AG20443 (cell line): ENCODE measurements around the gene PPP1R16B.

Experiments
- DNase-seq: peaks from one replicate; pipeline ENCODE4 v3.0.0; 2012; ENCODE audit warnings: low spot score, mixed read lengths

Gene PPP1R16B

DNA sequence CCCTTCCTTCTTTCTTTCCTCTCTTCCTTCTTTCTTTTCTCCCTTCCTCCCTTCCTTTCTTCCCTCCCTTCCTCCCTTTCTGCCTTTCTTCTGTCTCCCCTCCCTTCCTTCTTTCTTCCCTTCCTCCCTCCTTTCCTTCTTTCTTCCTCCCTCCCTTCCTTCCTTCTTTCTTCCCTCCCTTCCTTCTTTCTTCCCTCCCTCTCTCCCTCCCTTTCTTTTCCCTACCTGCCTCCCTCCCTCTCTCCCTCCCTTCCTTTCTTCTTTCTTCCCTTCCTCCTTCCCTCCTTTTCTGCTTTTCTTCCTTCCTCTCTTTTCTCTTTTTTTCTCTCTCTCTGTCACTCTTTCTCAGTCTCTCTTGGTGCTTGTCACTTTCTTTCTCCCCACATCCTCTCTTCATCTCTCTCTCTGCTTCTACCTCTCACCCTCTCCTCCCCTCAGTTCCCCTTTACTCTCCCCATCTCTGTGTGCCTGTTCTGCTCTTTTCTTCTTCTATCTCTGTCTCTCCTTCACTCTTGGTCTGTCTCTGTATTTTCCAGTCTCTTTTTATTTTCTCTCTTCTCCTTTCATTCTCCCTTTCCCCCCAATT, 90.6 kb downstream of the PPP1R16B start:
- DNase-seq = no peak

DNA sequence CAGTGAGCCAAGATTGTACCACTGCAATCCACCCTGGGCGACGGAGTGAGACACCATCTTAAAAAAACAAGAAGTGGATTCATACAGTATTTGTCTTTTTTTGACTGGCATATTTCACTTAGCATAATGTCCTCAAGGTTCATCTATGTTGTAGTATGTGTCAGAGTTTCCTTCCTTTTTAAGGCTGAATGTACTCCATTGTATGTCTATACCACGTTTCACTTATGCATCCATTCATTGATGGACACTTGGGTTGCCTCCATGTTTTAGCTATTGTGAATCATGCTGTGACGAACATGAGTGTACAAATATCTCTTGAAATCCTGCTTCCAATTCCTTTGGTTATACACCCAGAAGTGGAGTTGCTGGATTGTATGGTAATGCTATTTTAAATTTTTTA, 91.8 kb downstream of the PPP1R16B start:
- DNase-seq = no peak

DNA sequence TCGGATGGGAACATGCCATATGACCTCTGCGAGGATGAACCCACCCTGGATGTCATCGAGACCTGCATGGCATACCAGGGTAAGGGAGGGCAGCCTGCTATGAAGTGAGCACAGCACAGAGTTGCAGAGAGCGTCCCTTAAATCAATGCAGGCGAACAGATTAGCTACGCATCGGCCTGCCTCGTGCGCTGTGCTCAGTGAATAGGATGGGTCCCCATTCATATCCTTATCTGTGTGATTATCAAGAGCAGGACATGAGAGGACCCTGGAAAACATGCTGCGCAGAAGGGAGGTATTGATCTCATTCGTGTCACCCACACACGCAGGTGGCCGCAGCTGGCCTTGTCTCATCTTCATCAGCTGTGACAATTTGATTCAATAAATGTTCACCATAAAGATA, 95.1 kb downstream of the PPP1R16B start:
- DNase-seq = no peak

DNA sequence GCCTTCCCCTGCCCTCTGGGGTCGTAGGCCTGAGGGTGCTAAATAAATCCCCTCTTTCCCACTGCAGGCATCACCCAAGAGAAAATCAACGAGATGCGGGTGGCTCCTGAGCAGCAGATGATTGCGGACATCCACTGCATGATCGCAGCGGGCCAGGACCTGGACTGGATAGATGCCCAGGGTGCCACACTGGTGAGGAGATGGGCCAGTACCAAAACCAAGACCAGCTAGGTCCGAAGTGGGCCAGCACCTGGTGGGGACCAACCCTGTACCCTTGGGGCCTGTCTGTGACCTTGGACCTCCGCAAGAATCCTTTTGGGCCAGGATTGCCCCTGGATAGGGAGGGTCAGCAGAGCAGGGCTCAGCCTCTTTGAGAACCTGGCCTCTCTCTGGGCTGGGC, 97.1 kb downstream of the PPP1R16B start:
- no peak for DNase-seq

DNA sequence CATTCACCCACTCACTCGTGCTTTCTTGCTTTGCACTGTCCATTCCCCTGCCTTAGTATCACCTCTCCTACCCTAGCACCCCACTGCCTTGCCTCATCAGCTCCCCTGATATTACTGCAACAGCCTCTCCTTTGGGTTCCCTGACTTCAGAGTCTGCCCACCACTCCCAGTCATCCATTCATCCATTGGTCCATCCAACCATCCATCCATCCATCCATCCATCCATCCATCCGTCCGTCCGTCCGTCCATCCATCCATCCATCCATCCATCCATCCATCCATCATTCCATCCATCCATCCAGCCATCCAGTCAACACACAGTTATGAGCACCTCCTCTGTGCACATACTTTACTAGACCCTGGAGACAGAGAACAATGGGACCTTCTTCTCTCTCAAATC, 97.8 kb downstream of the PPP1R16B start:
- no peak for DNase-seq

DNA sequence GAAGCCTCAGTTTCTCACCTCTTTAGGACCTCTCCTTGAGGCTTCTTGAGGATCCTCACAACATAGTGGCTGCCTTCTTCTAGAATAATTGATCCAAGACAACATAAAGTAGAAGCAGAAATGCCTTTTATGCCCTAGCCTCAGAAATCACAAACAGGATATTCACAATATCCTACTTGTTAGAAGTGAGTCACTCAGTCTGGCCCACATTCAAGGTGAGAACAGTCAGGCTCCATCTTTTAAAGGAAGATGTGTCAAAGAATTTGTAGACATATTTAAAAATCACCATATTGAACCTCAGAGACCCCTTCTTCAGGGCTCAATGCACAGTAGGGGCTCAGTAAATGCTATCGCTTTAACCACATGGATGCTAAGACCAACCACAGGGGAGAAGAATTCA, 99.9 kb downstream of the PPP1R16B start:
- no peak for DNase-seq

DNA sequence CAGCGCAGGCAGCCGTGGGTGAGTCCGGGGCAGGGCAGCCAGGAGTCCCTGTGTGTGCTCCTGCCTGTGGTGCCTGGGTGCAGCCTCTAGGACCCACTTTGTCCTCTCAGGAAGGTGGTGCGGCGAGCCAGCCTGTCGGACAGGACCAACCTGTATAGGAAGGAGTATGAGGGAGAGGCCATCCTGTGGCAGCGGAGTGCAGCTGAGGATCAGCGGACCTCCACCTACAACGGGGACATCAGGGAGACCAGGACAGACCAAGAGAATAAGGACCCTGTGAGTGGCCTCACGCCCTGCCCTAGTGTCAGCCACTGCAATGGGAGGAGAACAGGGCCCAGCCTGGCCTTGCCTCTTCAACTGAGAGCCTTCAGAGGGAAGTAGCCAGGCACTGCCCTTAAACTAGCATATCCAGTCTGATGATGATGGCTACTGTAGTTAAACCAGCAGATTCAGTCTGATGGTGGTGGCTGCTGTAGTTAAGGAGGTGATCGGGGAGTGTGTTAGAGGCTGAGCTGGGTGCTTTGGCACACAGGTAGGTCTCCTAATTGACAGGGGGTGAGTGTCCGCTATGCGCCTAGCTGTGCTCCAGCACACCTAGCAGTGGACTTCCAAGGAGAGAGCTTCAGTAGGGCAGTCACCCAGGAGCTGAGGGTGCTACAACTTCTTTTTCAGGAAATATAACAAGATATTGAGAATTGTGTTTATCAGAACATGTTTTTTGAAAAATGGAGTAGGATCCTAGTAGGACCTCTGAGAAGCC, 102.6 kb downstream of the PPP1R16B start:
- DNase-seq = no peak

DNA sequence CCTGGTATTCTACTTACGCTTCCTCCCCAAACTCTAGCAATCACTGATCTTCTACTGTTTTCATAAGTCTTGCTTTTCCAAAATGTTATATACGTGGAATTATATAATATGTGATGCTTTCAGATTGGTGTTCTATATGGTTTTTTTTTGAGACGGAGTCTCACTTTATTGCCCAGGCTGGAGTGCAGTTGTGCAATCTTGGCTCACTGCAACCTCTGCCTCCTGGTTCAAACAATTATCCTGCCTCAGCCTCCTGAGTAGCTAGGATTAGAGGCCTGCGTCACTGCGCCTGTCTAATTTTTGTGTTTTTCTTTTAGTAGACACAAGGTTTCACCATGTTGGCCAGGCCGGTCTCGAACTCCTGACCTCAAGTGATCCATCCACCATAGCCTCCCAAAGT, 109.9 kb downstream of the PPP1R16B start:
- DNase-seq = no peak

DNA sequence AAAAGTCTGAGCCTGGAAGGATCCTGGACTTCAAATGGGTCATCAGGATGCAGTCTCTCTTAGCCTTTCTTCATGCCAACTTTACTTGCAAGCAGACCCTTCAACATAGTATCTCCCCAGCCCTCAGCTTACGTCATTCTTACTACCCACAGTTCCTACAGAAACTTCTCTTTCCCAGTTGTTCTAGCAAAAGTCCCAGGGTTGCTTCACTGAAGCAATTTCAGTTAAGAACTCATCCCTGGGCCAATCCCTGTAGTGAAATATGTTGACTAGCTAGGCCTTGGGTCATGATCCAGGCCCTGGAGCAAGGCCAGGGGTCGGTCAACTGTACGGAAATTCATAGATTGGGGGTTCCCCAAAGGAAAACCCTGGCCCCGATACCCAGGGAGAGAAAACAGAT, 112.2 kb downstream of the PPP1R16B start:
- DNase-seq = no peak

DNA sequence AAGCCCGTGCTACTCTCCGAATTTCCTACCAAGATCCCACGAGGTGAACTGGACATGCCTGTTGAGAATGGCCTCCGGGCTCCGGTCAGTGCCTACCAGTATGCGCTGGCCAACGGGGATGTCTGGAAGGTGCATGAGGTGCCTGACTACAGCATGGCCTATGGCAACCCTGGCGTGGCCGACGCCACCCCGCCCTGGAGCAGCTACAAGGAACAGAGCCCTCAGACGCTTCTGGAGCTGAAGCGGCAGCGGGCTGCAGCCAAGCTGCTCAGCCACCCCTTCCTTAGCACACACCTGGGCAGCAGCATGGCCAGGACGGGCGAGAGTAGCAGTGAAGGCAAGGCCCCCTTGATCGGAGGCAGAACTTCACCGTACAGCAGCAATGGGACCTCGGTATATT, 112.7 kb downstream of the PPP1R16B start:
- DNase-seq = no peak

DNA sequence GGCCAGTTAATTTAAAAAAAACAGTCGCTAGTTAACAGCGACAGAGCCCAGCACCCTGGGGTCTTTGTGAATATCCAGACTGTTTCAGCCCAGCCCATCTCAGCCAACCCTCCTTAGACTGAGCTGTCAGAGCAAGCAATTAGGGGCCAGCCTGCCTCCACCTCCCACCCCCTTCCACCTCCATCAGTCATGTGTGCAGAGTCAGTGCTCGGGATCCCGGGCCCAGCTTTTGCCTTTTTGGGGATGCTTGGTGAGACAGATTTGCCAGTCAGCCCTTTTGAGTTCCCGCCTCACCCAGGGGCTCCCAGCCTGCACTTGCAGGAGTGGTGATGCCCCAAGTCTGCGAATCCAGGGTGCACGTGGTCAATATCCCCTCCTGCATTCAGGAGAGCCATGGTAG, 114.2 kb downstream of the PPP1R16B start:
- DNase-seq = no peak

DNA sequence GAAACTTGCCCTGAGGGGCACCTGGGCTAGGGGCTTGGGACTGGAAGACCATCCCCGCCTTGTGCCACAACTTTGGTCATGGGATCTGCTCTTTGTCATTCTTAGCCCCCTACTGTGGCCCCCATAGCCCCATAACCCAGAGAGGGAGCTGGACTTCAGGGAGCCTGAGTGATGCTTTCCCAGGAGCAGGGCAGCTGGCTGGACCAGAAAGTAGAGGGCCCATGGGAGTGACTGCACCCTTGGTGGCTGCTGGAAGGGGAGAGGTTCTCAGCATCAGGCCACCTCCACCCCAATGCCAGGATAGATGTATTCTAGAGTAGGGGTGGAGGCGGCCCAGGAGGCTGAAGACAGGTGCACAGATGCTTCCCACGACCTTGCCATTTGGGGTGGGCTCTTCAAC, 114.9 kb downstream of the PPP1R16B start:
- DNase-seq = no peak

DNA sequence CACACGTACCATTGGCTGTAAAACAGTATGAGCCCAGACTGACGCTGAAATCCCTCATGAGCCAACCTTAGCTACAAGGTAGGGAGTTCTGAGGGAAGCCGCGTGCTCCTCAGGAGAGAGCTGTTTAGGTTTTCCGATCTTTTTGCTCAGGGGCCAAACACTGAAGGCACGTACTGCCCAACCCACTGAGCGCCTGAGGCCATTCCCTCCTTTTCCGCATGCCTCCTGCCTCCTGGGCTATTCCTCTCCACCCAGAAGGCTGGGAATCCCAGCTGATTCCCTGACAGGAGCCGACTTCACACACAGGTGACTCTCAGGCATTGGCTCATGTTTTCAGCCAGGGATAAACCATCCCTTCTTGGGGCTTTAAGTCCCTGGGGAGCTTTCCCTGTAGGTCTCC, 115.4 kb downstream of the PPP1R16B start:
- DNase-seq = no peak

DNA sequence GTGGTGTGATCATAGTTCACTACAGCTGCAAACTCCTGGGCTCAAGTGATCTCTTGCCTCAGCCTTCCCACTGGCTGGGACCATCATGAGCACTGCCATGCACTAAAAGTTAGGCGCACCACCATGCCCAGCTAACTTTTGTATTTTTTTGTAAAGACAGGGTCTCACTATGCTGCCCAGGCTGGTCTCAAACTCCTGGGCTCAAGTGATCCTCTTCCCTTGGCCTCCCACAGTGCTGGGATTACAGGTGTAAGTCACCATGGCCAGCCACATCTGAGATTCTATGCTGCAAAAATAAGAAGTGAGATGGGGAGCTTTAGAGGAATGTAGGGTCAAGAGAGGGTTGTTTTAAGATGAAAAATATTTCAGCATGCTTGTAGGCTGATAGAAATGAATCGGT, 119.2 kb downstream of the PPP1R16B start:
- DNase-seq = no peak

DNA sequence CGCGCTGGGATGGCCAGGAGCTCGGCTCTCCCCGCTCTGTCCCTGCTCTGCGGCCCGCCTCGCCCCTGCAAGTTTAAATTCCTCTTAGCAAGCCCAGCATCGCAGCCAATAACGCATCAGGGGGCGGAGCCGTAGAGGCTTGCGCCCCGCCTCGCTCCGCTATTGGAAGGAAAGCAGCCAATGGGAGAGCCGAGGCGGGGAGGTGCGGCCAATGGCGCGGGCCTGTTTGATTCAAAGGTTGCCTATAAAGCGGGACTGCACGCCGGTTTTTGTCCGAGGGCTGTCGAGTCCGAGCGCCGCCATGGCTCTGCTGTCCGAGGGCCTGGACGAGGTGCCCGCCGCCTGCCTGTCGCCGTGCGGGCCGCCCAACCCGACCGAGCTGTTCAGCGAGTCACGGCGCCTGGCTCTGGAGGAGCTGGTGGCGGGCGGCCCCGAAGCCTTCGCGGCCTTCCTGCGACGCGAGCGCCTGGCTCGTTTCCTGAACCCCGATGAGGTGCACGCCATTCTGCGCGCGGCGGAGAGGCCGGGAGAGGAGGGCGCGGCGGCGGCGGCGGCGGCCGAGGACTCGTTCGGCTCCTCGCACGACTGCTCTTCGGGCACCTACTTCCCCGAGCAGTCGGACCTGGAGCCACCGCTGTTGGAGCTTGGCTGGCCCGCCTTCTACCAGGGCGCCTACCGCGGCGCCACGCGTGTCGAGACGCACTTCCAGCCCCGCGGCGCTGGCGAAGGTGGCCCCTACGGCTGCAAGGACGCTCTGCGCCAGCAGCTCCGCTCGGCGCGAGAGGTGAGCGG, 120.8 kb downstream of the PPP1R16B start, which contains the start of gene FAM83D:
Gene FAM83D, plus strand, starts transcription at position 276 of the 792 bp plus-strand sequence. Its CDS starts 26 bp downstream, at position 302.
- DNase-seq = peak; percentile 100

DNA sequence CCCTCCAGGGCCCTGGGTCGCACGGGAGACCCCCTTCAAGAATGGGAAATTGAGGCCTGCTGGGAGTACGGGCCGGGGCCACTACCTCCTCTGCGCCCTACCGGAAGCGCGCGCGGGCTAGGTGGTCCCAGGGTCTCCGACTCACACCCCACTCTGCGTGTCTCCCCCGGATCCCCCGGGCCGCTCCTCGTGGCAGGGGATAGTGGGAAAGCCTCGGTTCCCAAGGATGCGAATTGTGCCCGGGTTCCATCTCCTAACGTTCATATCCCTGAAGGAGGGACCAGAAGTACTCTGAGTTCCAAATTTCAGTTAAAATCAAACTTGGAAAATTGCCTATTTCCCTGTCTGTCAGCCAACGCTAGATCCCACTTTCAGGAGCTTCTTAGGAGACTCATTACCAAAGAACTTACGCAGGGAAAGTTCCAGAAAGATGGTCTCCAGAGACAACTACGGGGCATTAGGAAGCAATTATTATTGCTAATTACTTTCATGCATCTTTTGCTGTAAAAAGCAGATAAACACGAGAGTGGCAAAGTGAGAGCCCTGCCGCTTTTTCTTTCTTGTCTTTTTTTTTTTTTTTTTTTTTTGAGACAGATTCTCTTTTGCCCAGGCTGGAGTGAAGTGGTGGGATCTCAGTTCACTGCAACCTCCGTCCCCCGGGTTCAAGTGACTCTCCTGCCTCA, 121.6 kb downstream of the PPP1R16B start:
- no peak for DNase-seq

DNA sequence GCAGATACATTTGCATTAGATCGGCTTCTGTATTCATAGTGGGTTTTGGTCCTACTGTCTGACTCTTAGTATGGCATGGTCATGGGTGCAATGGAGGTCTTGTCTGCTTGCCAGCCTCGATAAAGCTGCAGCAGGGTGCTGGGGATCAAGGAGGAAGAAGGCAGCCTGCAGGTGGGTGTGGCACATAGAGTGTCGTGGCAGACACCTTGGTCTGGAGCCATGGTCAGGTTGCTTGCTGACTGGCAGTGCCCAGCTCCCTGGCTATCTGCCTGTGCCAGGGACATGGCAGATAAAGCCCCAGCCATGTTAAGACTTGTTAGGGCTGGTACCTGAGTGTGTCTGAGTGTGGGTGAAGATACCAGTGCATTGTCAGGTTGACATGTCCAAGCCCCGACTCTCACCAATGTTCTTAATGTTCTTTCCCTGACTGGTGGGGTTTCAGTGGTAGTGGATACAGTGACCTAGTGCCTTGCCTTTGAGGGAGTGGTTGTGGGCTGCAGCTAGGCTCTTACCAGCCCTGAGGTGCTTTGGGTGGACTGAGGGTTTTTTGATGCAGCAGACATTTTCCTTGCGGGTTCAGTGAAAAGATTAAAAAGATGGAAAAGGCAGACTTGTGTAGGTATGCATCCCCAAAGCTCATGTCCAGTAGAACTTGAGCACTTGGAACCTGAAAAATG, 122.5 kb downstream of the PPP1R16B start:
- no peak for DNase-seq

DNA sequence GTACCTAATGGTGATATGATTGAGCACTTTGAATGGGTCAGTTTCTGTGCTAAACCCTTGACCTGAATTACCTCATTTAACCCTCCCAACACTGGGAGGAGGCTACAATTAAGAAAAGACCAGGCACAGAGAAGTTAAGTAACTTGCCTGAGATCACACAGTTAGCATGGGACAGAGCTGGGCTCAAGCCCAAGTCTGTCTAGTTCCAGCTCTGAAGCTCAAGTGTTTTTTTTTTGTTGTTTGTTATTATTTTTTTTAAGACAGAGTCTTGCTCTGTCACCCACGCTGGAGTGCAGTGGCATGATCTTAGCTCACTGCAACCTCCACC, 124.7 kb downstream of the PPP1R16B start:
- DNase-seq = no peak

DNA sequence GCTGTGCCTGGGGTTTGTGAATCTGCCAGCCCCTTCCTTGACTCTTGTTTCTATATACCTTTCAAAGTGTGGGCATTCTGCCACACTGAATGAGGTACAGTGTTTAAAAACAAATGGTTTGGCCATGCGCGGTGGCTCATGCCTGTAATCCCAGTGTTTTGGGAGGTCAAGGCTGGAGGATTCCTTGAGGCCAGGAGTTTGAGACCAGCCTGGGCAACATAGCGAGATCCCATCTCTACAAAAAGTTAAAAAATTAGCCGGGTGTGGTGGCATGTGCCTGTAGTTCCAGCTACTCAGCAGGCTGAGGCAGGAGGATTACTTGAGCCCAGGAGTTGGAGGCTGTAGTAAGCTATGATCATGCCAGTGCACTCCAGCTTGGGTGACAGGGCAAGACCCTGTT, 126.5 kb downstream of the PPP1R16B start:
- DNase-seq = no peak

DNA sequence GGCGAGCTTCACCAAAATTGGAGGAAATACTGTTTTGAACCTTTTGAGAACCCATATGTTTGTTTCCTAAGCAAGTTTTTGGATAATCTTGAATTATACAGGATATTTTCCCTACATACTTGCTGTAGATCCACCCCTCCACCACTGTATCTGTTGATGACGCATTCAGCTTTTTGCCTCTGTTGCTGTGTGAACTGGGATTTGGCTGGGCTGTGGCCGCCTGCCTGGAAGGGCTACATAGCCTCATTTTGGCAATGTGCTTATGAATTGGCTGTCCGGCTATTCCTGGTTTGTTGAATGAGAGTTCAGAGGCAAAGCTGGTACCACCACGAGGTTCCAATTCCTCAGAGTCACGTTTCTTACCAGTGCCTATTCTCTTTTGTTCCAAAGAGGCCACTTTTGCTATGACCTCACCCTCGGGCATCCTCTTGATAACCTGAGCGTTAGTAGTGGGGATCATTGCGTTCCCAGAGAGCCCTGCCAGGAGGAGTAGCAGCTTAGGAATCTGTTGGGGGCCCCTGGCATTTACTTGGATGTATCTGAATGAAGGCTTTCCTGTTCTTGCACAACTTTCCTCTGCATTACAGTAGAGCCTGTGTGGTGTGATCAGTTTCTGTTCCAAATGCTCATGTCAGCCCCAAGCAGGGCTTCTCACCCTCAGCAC, 127.1 kb downstream of the PPP1R16B start:
- peak; percentile 29 for DNase-seq

DNA sequence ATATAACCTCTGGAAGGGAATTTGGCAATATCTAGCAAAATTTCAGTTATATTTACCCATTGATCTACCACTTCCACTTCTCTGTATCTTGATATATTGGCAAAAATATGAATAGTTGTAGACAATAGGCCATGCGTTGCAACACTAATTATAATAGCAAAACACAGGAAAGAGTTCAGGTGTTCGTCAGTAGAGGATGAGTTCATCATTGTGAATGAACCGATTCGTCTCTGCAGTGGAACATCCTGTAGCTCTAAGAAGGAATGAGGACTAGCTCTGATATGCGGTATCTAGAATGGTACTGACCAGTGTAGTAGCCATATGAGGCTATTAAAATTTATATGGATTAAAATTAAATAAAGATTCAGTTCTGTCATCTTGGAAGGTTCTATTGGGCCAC, 129.0 kb downstream of the PPP1R16B start:
- no peak for DNase-seq

DNA sequence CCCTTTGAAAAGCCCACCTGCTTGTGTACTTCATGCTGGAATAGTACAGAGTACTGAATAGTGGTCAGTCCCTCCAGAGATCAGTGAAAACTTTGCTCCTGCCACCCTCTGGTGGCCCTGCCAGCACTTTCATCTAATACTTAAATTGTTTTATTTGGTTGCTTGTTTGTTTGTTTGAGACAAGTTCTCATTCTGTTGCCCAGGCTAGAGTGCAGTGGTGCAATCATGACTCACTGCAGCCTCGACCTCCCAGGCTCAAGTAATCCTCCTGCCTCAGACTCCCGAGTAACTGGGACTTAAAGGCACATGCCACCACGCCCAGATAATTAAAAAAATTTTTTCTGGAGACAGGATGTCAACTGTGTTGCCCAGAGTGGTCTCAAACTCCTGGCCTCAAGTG, 129.8 kb downstream of the PPP1R16B start:
- peak; percentile 28 for DNase-seq
